Esophagus muscularis mucosa (tissue), 4 donors: ENCODE measurements around the gene WNK1. TPM values are rescaled to one million over a fixed set of nuclear protein-coding genes. Genes with fewer than 3 reads are reported as not detected.

Experiments used
- DNase-seq: peaks from one replicate; pipeline ENCODE4 v3.0.0-alpha.2; 2017; ENCODE audit errors: extremely low spot score
- H3K27ac ChIP-seq, 4 donors: fragments of 200-600 bp; sonication (generic); replicated peaks in 1 of 4; 1 replicate in 3 of 4; 2 replicates in 1 of 4; pipeline ENCODE4 v1.5.1; 2016 to 2019; ENCODE audit warnings: mild to moderate bottlenecking in 1 of 4
- H3K27me3 ChIP-seq, 4 donors: fragments of 200-600 bp; sonication (generic); one replicate each; pipeline versions ENCODE4 v1.5.1 to v1.6.0; 2016 to 2019
- H3K36me3 ChIP-seq, 4 donors: fragments of 200-600 bp; sonication (generic); one replicate each; pipeline ENCODE4 v1.5.1; 2016 to 2019
- H3K4me1 ChIP-seq, 4 donors: fragments of 200-600 bp; sonication (generic); one replicate each; pipeline ENCODE4 v1.5.1; 2016 to 2019
- H3K4me3 ChIP-seq, 4 donors: fragments of 200-600 bp; sonication (generic); 1 replicate in 2 of 4; 2 replicates in 2 of 4; pipeline ENCODE4 v1.5.1; 2016 to 2019; ENCODE audit warnings: mild to moderate bottlenecking in 4 of 4, moderate library complexity in 1 of 4
- H3K9me3 ChIP-seq, 4 donors: fragments of 200-600 bp; sonication (generic); 1 replicate in 3 of 4; 2 replicates in 1 of 4; pipeline ENCODE4 v1.5.1; 2016 to 2019
- EP300 ChIP-seq: sonication (generic); formaldehyde crosslinking; IDR thresholded peaks from one replicate; pipeline ENCODE4 v1.6.1; 2017; ENCODE audit warnings: antibody characterized with exemption
- POLR2A ChIP-seq: fragments of 450-650 bp; IDR thresholded peaks from one replicate; pipeline ENCODE4 v1.6.1; 2017; ENCODE audit warnings: antibody characterized with exemption, moderate library complexity, mild to moderate bottlenecking, low read depth
- POLR2AphosphoS5 ChIP-seq, 2 donors: sonication (generic); formaldehyde crosslinking; IDR thresholded peaks; one replicate each; pipeline ENCODE4 v1.6.1; 2017; ENCODE audit warnings: antibody characterized with exemption in 2 of 2
- WGBS: methylation state at CpG from one replicate; pipeline ENCODE4 v1.1.5; 2018; 5-methylcytosine and 5-hydroxymethylcytosine counted together
- intact Hi-C: fragments of 100-400 bp; cut with DNase I; formaldehyde crosslinking; loops from one replicate; pipeline ENCODE4 v1.15.1; 2023
- small RNA-seq, 3 donors: library from RNA; depleted of rRNA; stranded (forward); fragments of <200 nt; gene quantifications; one replicate each; pipeline ENCODE3, GENCODE V24; 2016
- total RNA-seq, 4 donors: library from RNA; depleted of rRNA; stranded (reverse); fragments of >200 nt; gene quantifications; one replicate each; pipeline versions ENCODE4 v1.1.0 to v1.2.1, GENCODE V29; 2016
- TF ChIP-seq, protein P1 (sequence below), 3 experiments: fragments of 200-600 bp in 2 of 3; fragments of 450-650 bp in 1 of 3; sonication (generic) in 2 of 3; IDR thresholded peaks; one replicate each; pipeline ENCODE4 v1.5.1; 2017 to 2019; ENCODE audit warnings: antibody characterized with exemption in 3 of 3, mild to moderate bottlenecking in 2 of 3, moderate library complexity in 1 of 3

WNK1 gene
- total RNA-seq, 4 donors from 2014 or later: 137 to 250 (median 158) TPM

DNA sequence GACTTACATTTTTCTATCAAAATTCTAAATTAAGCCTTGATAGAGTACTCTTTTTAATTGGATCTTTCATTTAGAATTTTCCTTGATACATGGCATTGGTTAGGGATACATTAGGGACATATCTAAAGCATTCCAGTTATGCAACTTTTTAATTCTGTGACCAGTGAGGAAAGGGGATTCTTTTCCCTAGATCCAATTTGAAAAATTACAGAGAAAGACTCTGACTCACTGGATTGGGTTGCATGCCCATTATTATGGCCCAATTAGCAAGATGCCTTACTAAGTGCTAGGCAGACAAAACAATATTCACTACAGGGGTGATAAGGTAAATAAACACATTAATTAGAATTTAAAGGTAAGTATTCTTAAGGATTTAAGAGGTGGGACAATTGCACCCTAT, 202.4 kb downstream of the WNK1 start:
- H3K27me3 ChIP-seq: no peaks in the 10 kb centered on the region
- intact Hi-C loops: loop anchor here (5.0 kb wide), 2 partner anchors 33 to 138 kb away; no protein-coding TSS in a partner anchor
- TF ChIP-seq POLR2AphosphoS5 (IDR thresholded peaks at IDR 0.05) (no peak), EP300 (no peak), POLR2A (no peak)
- TF ChIP-seq, protein P1, sequence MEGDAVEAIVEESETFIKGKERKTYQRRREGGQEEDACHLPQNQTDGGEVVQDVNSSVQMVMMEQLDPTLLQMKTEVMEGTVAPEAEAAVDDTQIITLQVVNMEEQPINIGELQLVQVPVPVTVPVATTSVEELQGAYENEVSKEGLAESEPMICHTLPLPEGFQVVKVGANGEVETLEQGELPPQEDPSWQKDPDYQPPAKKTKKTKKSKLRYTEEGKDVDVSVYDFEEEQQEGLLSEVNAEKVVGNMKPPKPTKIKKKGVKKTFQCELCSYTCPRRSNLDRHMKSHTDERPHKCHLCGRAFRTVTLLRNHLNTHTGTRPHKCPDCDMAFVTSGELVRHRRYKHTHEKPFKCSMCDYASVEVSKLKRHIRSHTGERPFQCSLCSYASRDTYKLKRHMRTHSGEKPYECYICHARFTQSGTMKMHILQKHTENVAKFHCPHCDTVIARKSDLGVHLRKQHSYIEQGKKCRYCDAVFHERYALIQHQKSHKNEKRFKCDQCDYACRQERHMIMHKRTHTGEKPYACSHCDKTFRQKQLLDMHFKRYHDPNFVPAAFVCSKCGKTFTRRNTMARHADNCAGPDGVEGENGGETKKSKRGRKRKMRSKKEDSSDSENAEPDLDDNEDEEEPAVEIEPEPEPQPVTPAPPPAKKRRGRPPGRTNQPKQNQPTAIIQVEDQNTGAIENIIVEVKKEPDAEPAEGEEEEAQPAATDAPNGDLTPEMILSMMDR (IDR thresholded peaks at IDR 0.05): no peak
- peaks cover 5 to 19% (median 10%) of the 10 kb centered on the region in 4 donors for H3K4me1 ChIP-seq
- no peaks in the 10 kb centered on the region for H3K9me3 ChIP-seq
- H3K4me3 ChIP-seq: no peak overlapping the region
- DNase-seq: no peak
- H3K27ac ChIP-seq: no peak overlapping the region
- no peaks in the 10 kb centered on the region for H3K36me3 ChIP-seq

DNA sequence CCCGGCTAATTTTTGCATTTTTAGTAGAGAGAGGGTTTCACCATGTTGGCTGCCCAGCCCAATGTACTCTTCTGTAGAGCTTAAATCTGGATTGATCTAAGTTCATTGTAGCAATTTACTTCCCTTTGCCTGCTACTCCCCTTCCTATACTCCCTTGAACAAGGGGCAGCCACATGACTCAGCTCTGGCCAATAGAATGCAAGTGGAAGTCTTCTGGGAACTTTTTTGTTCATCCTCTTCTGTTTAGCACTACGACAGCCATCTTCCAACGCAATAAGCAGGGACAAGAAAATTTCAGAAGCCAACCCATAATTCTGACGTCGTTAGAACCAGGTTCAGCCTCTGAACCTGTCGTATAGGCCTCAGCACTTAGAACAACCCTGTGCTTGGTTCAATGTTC, 203.6 kb downstream of the WNK1 start:
- H3K9me3 ChIP-seq: no peaks in the 10 kb centered on the region
- intact Hi-C loops: no loop called here
- H3K27ac ChIP-seq: no peak overlapping the region
- no peaks in the 10 kb centered on the region for H3K36me3 ChIP-seq
- no peak overlapping the region for H3K4me3 ChIP-seq
- peaks cover 0 to 13% (median 7%) of the 10 kb centered on the region in 4 donors for H3K4me1 ChIP-seq
- 93% methylated on average over 6 of the region's 6 CpGs for WGBS
- H3K27me3 ChIP-seq: no peaks in the 10 kb centered on the region
- TF ChIP-seq, protein P1 (IDR thresholded peaks at IDR 0.05): no peak
- no peak for TF ChIP-seq EP300
- TF ChIP-seq POLR2AphosphoS5 (IDR thresholded peaks at IDR 0.05): no peak
- no peak for TF ChIP-seq POLR2A
- no peak for DNase-seq

GRCh38 chr12:958588-959123, 206.3 kb downstream of the WNK1 start:
- Histone ChIP-seq H3K4me1 (peaks cover 0 to 13% (median 7%) of the 10 kb centered on the region in 4 donors), H3K9me3 (no peaks in the 10 kb centered on the region), H3K27ac (no peak overlapping the region), H3K4me3 (no peak overlapping the region), H3K27me3 (no peaks in the 10 kb centered on the region), H3K36me3 (no peaks in the 10 kb centered on the region)
- 54% methylated on average over 7 of the region's 8 CpGs for WGBS
- DNase-seq: no peak
- intact Hi-C loops: no loop called here
- TF ChIP-seq, protein P1 (IDR thresholded peaks at IDR 0.05): no peak
- TF ChIP-seq EP300 (no peak), POLR2A (no peak), POLR2AphosphoS5 (IDR thresholded peaks at IDR 0.05) (no peak)

Small RNAs within 50 kb of the gene (small RNA-seq; reads per million reads assigned to genes)
- 0 reads per million in 3 donors for gene RNU4ATAC16P

Other genes starting within 250 kb of the WNK1 start
- 10 to 100 TPM in 1 of 4 donors, 1 to 10 TPM in 3; 2.9 to 11.1 (median 7.1) TPM for gene NINJ2, start 89.1 kb upstream of the WNK1 start, total RNA-seq
- gene RAD52, start 197.1 kb downstream of the WNK1 start, total RNA-seq: 10 to 100 TPM in 3 of 4 donors, 1 to 10 TPM in 1; 6.6 to 18.8 (median 11.6) TPM
- gene ERC1, start 238.6 kb downstream of the WNK1 start, total RNA-seq: 10 to 100 TPM; 50.0 to 88.1 (median 59.7) TPM